ENCODE data around the gene MAPKAP1.

- TF ChIP-seq CTCF (IDR thresholded peaks at IDR 0.05), result no peak
- TF ChIP-seq POLR2A (IDR thresholded peaks at IDR 0.05), result no peak
Measured at GRCh38 chr9:125455132-125455531, 251.9 kb downstream of the MAPKAP1 start.
